Natural killer cell (primary cell): ENCODE data around the gene CCDC15. TPM values are rescaled to one million over a fixed set of nuclear protein-coding genes. Genes with fewer than 3 reads are reported as not detected.
"Not testable (repeated sequence)": the region's sequence is repeated elsewhere in the genome, so short reads cannot be mapped to it uniquely, and the experiment has no call there.

ENCODE experiments used
- ATAC-seq, 3 donors: fragments of 150-1000 bp in 2 of 3; fragments of 200-7000 bp in 1 of 3; cut with Tn5 transposase; 1 replicate in 1 of 3; 2 replicates in 2 of 3; pipeline ENCODE4 v1.10.0; 2021; ENCODE audit warnings: mild to moderate bottlenecking in 2 of 3, moderate library complexity in 2 of 3
- DNase-seq, 2 donors: peaks; one replicate each; pipeline versions ENCODE4 v3.0.0 to v3.0.0-alpha.2; 2013 to 2021; ENCODE audit warnings: mixed read lengths in 1 of 2
- H3K27ac ChIP-seq: one replicate; pipeline ENCODE4 v1.5.1; 2013; ENCODE audit warnings: mild to moderate bottlenecking, low read length
- H3K27me3 ChIP-seq: one replicate; pipeline ENCODE4 v1.6.1; 2013; ENCODE audit warnings: low read length; ENCODE audit not compliant: control insufficient read depth, insufficient read depth
- H3K36me3 ChIP-seq: one replicate; pipeline ENCODE4 v1.6.1; 2013; ENCODE audit warnings: low read length; ENCODE audit not compliant: control insufficient read depth, insufficient read depth
- H3K4me1 ChIP-seq: one replicate; pipeline ENCODE4 v1.6.1; 2013; ENCODE audit warnings: low read length; ENCODE audit not compliant: control insufficient read depth, insufficient read depth
- H3K4me3 ChIP-seq: one replicate; pipeline ENCODE4 v1.5.1; 2013; ENCODE audit warnings: low read length
- H3K9me3 ChIP-seq: one replicate; pipeline ENCODE4 v1.6.1; 2013; ENCODE audit warnings: low read length; ENCODE audit not compliant: control insufficient read depth, insufficient read depth
- H3K27ac Mint-ChIP-seq, 2 donors: one replicate each; pipeline ENCODE4 v1.8.0; 2022; ENCODE audit warnings: mild to moderate bottlenecking in 2 of 2, mixed read lengths in 2 of 2, moderate library complexity in 1 of 2
- H3K27me3 Mint-ChIP-seq, 2 donors: one replicate each; pipeline ENCODE4 v1.8.0; 2022; ENCODE audit warnings: low read depth in 2 of 2, mixed read lengths in 2 of 2
- H3K36me3 Mint-ChIP-seq: one replicate; pipeline ENCODE4 v1.8.0; 2022; ENCODE audit warnings: mixed read lengths
- H3K4me1 Mint-ChIP-seq, 2 donors: one replicate each; pipeline ENCODE4 v1.8.0; 2022; ENCODE audit warnings: mixed read lengths in 2 of 2
- H3K4me3 Mint-ChIP-seq: one replicate; pipeline ENCODE4 v1.8.0; 2022; ENCODE audit warnings: mild to moderate bottlenecking, moderate library complexity, mixed read lengths
- H3K9me3 Mint-ChIP-seq, 2 donors: one replicate each; pipeline ENCODE4 v1.8.0; 2022; ENCODE audit warnings: mixed read lengths in 2 of 2
- CTCF ChIP-seq: fragments of 200-600 bp; IDR thresholded peaks from one replicate; pipeline ENCODE4 v1.8.0; 2022; ENCODE audit warnings: antibody characterized with exemption
- WGBS: methylation state at CpG from one replicate; pipeline ENCODE4 v1.1.7; 2013; ENCODE audit warnings: missing lambda C conversion rate; ENCODE audit not compliant: insufficient coverage; 5-methylcytosine and 5-hydroxymethylcytosine counted together
- intact Hi-C: fragments of 100-400 bp; cut with micrococcal nuclease; formaldehyde crosslinking; loops from one replicate; pipeline ENCODE4 v1.14.2; 2022
- total RNA-seq, 4 donors: library from RNA; stranded (reverse); fragments of 120-200 nt in 1 of 4; gene quantifications; one replicate each; pipeline versions ENCODE4 v1.2.3 to v1.2.4, GENCODE V29; 2013 to 2022

CCDC15 gene
- total RNA-seq, 3 donors from 2014 or later (not counting 1 experiment from before 2014, with no cell fraction given) = 3.8 to 4.7 (median 3.9) TPM

GRCh38 chr11:125052047-125052446 lies 98.0 kb downstream of the CCDC15 start:
- Mint-ChIP-seq H3K9me3 (no peaks in the 10 kb centered on the region), H3K36me3 (no peaks in the 10 kb centered on the region), H3K27ac (no peak overlapping the region), H3K4me1 (peaks cover 0 to 5% of the 10 kb centered on the region in 2 donors), H3K27me3 (no peaks in the 10 kb centered on the region), H3K4me3 (no peak overlapping the region)
- ATAC-seq (no peak), DNase-seq (no peak)
- no peaks in the 10 kb centered on the region for H3K9me3 ChIP-seq
- H3K4me3 ChIP-seq = no peak overlapping the region
- no peaks in the 10 kb centered on the region for H3K36me3 ChIP-seq
- H3K4me1 ChIP-seq = no peaks in the 10 kb centered on the region
- intact Hi-C loops = no loop called here
- no peaks in the 10 kb centered on the region for H3K27me3 ChIP-seq
- H3K27ac ChIP-seq = no peak overlapping the region
- TF ChIP-seq CTCF = no peak

- Histone ChIP-seq H3K9me3 (no peaks in the 10 kb centered on the region), H3K4me3 (no peak overlapping the region), H3K27ac (no peak overlapping the region), H3K4me1 (no peaks in the 10 kb centered on the region), H3K36me3 (no peaks in the 10 kb centered on the region), H3K27me3 (no peaks in the 10 kb centered on the region)
- H3K36me3 Mint-ChIP-seq = no peaks in the 10 kb centered on the region
- WGBS = 100% methylated on average over 1 of the region's 1 CpG
- H3K4me1 Mint-ChIP-seq = peaks cover 0 to 5% of the 10 kb centered on the region in 2 donors
- no peak overlapping the region for H3K27ac Mint-ChIP-seq
- no peak for TF ChIP-seq CTCF
- H3K4me3 Mint-ChIP-seq = no peak overlapping the region
- intact Hi-C loops = no loop called here
- no peaks in the 10 kb centered on the region for H3K27me3 Mint-ChIP-seq
- no peak for DNase-seq
- no peak for ATAC-seq
- H3K9me3 Mint-ChIP-seq = no peaks in the 10 kb centered on the region
These were observed 99.2 kb downstream of the CCDC15 start for GRCh38 chr11:125053167-125053566.

- H3K4me1 ChIP-seq = no peaks in the 10 kb centered on the region
- ATAC-seq (no peak), DNase-seq (no peak)
- intact Hi-C loops = no loop called here
- no peaks in the 10 kb centered on the region for H3K27me3 Mint-ChIP-seq
- H3K27me3 ChIP-seq = no peaks in the 10 kb centered on the region
- H3K9me3 ChIP-seq = no peaks in the 10 kb centered on the region
- H3K4me3 ChIP-seq = no peak overlapping the region
- peaks cover 0 to 5% of the 10 kb centered on the region in 2 donors for H3K4me1 Mint-ChIP-seq
- no peaks in the 10 kb centered on the region for H3K36me3 Mint-ChIP-seq
- no peak overlapping the region for H3K4me3 Mint-ChIP-seq
- 100% methylated on average over 2 of the region's 2 CpGs for WGBS
- H3K27ac Mint-ChIP-seq = no peak overlapping the region
- no peak for TF ChIP-seq CTCF
- no peaks in the 10 kb centered on the region for H3K9me3 Mint-ChIP-seq
- no peak overlapping the region for H3K27ac ChIP-seq
- H3K36me3 ChIP-seq = no peaks in the 10 kb centered on the region
These were observed 101.2 kb downstream of the CCDC15 start for GRCh38 chr11:125055107-125055715.

- DNase-seq, H3K9me3 Mint-ChIP-seq, H3K27ac ChIP-seq, ATAC-seq, H3K4me3 Mint-ChIP-seq, H3K4me1 Mint-ChIP-seq, H3K4me3 ChIP-seq, H3K27ac Mint-ChIP-seq, H3K36me3 ChIP-seq, H3K4me1 ChIP-seq, H3K9me3 ChIP-seq, H3K36me3 Mint-ChIP-seq, H3K27me3 ChIP-seq, H3K27me3 Mint-ChIP-seq, intact Hi-C loops: not testable (repeated sequence)
- 100% methylated on average over 1 of the region's 2 CpGs for WGBS
These were observed 102.1 kb downstream of the CCDC15 start for GRCh38 chr11:125056111-125056510.
